ENCODE measurements around the gene CRB2.

CRB2 gene

DNA sequence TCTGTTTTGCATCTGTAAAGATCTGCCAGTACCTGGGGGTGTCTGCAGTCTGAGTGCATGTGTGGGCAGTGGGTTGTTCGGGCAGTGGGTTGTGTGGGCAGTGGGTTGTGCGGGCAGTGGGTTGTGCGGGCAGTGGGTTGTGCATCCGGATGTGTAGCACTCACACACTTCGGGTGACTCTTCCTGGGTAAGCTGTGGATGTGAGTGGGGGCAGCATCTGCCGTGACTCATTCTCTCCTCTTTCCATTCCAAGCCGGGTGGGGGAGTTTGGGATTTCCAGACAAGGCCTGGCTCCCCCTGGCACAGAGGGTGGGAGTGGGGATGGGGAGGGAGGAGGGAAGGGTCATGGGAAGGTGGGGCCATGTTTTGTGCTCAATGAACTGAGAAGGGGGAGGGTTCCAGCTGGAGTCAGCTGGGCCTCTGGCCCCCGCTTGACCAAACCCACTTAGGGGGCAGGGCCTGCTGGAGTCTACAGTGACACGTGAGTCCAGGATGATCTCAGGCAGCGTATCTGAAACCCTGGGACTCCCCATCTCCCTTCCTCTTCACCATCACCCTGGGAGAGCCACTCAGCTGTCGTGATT lies 8.3 kb downstream of the CRB2 start:
- no peak for DNase-seq (ENCODE audit: low read depth in 2 of 2)

DNA sequence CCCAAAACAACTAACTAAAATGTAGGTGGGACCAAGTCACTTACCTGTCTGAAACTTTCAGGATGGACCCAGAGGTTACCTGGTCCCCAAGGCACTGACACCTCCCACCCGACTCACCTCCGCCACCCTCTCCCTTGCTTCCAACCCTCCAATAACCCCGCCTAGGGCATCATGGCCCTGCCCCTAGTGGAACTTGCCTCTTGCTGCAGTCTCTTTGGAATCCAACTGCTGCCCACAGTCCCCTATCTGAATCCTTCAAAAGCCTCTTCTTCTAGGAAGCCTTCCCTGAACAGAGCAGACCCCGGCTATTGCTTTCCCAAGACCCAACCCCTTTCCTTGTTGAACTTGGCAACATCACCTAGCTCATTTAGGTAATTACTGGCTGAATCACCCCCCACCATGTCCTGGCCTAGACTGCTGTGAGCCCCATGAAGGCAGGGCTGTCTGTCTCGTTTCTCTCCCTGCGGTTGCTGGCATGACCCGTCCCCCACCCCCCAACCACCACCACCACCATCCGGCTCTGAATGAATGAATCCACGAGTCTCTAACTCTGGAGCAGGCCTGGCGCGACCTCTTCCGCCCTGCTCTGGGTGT lies 9.4 kb downstream of the CRB2 start:
- DNase-seq (ENCODE audit: low read depth in 2 of 2) = no peak

DNA sequence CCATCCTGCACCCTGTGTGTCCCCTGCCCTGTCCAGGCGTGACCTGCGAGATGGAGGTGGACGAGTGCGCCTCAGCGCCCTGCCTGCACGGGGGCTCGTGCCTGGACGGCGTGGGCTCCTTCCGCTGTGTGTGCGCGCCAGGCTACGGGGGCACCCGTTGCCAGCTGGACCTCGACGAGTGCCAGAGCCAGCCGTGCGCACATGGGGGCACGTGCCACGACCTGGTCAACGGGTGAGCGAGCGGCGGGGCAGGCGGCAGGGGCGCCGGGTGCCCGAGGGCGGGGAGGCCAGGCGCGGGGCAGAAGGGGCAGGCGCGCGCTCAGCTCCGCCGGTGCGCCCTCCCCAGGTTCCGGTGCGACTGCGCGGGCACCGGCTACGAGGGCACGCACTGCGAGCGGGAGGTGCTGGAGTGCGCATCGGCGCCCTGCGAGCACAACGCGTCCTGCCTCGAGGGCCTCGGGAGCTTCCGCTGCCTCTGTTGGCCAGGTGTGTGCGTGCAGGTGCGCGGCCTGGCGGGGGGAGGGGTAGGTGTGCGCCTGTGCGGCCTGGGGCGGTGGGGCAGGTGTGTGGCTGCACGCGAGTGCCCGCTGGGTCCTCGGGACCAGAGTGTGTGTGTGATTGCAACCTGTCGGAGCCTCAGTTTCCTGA lies 10.0 kb downstream of the CRB2 start:
- no peak for DNase-seq (ENCODE audit: low read depth in 2 of 2)

- DNase-seq (ENCODE audit: low read depth in 2 of 2) = no peak
Observed at GRCh38 chr9:123368023-123368422, 12.0 kb downstream of the CRB2 start.

DNA sequence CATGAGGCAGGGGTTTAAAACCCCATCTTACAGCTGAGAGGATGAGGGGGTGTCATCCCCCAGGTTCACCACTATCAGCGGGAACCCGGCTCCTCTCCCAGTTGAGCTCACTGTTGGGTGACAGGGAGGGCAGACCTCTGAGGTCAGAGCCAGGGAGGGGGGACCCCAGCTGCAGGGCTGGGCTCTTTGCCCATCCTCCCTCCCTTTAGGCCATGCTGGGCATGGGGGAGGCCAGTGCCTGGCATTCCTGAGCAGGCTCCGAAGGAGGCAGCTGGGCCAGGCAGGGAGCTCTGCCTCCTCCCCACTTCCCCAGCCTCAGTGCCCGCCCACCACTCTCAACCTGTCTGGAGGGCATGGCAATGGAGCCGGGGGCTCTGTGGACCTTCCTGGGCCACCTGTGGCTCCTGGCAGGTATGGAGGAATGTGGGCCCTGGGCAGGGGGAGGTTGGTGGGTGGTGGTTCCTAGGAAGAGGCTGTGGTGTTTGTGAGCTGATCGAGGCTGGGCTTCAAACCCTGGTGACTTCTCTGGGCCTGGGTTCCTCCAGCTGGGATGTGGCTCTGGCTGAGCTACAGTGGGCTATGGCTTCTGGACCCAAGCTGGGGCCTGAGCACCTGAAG lies 12.6 kb downstream of the CRB2 start:
- no peak for DNase-seq (ENCODE audit: low read depth in 2 of 2)

DNA sequence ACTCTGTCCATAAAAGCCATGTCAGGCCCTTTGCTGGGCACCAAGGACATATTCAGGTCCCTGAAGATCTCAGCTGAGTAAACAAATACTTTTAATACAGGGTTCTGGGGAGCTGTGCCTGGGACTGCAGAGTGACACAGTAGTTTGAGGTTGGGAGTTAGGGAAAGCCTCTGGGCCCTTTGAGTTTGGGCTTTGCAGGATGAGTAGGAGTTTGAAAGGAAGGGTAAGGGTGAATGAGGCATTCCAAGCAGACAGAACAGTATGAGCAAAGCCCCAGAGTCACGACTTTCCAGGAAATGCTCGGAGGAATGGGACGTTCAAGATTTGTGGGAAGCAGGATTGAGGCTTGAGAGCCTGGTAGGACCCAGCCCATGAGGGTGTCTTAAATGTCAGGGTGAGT lies 13.3 kb downstream of the CRB2 start:
- no peak for DNase-seq (ENCODE audit: low read depth in 2 of 2)

DNA sequence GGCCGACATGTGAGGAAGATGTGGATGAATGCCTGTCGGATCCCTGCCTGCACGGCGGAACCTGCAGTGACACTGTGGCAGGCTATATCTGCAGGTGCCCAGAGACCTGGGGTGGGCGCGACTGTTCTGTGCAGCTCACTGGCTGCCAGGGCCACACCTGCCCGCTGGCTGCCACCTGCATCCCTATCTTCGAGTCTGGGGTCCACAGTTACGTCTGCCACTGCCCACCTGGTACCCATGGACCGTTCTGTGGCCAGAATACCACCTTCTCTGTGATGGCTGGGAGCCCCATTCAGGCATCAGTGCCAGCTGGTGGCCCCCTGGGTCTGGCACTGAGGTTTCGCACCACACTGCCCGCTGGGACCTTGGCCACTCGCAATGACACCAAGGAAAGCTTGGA lies 14.1 kb downstream of the CRB2 start:
- DNase-seq (ENCODE audit: low read depth in 2 of 2) = no peak

GRCh38 chr9:123370526-123371227 lies 14.7 kb downstream of the CRB2 start:
- no peak for DNase-seq (ENCODE audit: low read depth in 2 of 2)

- no peak for DNase-seq (ENCODE audit: low read depth in 2 of 2)
Observed at GRCh38 chr9:123371228-123371584, 15.2 kb downstream of the CRB2 start.

DNA sequence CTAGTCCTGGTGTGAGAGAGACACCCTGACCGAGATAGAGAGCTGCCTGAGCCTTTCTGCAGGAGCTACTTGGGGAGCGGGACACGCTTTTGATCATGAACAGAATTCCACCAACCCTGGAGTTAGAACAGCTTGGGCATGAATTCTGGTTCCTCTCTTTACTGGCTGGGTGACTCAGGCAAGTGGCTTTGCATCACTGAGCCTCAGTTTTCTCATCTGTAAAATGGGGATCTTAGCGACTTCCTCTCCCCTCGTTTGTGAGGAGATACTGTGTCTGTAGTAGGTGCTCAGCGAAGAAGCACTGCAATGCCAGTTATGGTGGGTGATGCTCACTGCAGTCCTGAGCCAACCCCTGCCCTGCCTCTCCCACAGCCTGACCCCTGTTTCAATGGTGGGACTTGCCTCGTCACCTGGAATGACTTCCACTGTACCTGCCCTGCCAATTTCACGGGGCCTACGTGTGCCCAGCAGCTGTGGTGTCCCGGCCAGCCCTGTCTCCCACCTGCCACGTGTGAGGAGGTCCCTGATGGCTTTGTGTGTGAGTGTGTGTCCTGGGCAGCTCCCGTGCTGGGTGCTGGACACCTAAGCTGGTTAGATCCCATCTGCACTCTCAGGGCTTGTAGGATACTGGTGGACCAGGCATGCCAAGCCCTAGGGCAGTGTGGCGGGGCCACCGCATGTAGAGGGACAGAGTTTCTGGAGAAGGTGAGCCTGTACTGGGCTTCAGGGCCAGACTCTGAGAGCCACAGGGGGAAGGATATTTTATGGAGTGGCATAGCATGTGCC lies 16.0 kb downstream of the CRB2 start:
- no peak for DNase-seq (ENCODE audit: low read depth in 2 of 2)

GRCh38 chr9:123372766-123373446 lies 16.9 kb downstream of the CRB2 start:
- DNase-seq (ENCODE audit: low read depth in 2 of 2) = no peak

GRCh38 chr9:123373447-123373923 lies 17.5 kb downstream of the CRB2 start:
- no peak for DNase-seq (ENCODE audit: low read depth in 2 of 2)

- DNase-seq (ENCODE audit: low read depth in 2 of 2) = no peak
Observed at GRCh38 chr9:123373946-123374345, 17.9 kb downstream of the CRB2 start.

DNA sequence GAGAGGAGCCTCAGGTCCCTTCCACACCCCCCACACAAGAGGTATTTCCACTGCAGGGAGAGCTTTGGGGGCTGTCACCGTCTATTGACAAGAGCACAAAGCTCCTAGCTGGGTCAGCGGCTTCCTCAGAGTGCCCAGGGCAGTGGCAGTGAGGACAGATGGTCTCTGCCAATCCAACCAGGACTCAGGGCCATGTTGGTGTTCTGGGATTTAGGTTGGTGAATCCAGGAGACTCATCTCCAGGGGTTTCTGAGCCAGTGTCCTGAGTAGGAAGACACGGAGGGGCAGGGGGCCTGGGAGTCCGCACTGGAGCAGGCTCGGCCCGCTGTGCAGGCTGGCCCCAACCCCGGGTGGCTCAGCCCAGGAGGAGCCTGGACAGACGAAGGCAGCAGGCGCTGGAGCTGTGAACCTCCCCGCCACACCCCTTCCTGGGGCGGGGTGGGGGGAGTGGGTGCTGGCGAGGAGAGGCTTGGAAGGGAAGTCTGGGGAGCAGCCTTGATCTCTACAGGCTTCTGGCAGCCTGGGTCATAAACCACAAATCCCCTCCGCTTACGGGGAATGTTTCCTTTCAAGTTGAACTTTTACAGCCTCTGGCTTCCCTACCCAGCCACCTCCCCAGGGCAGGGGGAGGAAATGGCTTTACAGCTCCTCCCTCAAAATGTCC lies 19.6 kb downstream of the CRB2 start:
- DNase-seq (ENCODE audit: low read depth in 2 of 2) = no peak

GRCh38 chr9:123376218-123377071 lies 20.4 kb downstream of the CRB2 start:
- no peak for DNase-seq (ENCODE audit: low read depth in 2 of 2)

DNA sequence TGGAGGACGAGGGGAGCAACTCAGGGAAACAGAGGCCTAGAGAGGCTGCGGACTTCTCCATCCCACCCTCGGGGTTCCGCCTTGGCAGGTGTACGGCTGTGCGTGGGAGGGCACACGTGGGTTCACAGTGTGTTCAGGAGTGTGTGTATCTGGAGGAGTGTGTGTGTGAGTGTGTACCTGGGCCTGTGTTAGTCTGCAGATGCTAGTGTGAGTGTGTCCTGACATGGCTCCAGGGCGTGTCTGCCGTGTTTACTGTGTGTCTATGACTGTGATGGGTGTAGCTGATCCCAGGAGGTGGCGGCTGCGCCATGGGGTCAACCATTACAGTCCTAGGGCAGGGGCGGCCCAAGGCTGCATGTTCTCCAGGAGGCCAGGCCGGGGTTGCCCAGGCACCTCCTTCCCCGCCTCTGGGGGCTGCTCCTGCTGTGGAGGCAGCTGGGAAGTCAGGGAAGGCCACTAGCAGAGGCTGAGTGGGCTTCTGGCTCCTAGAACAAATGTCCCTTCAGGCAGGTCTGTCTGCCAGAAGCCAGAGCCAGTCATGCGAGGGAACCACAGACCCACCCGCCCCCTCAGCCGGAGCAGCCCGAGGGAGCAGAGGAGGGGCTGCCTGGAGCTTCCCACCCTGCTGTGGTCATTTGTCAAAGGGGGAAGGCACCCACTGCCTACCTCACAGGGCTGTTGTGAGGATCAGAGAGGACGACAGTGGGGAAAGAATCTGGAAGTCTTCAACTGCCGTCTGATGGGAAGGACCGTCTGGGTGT lies 21.4 kb downstream of the CRB2 start:
- no peak for DNase-seq (ENCODE audit: low read depth in 2 of 2)

DNA sequence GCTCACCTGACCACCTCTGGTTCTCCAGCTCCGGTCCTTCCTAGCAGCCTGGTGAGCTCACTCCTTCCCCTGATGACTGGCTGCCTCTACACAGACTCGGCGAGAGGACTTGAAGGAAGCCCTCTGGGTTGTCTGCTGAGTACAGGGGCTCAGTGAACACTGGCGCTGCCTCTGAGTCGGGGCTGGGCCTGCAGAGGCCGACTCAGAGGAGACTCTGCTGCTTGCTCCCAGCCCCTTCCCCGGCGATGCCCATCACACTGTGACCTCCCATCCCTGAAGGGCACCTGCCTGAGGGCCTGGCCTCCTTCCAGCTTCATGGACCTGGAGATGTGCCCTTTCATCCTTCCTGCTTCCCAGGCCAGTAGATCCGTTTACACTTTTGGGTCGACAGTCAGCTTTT lies 22.0 kb downstream of the CRB2 start:
- DNase-seq (ENCODE audit: low read depth in 2 of 2) = no peak

- DNase-seq (ENCODE audit: low read depth in 2 of 2) = no peak
Observed at GRCh38 chr9:123378956-123379660, 23.1 kb downstream of the CRB2 start.
